ENCODE data around the gene MDH2.
"Not testable (repeated sequence)": the region's sequence is repeated elsewhere in the genome, so short reads cannot be mapped to it uniquely, and the experiment has no call there.

The MDH2 gene

DNA sequence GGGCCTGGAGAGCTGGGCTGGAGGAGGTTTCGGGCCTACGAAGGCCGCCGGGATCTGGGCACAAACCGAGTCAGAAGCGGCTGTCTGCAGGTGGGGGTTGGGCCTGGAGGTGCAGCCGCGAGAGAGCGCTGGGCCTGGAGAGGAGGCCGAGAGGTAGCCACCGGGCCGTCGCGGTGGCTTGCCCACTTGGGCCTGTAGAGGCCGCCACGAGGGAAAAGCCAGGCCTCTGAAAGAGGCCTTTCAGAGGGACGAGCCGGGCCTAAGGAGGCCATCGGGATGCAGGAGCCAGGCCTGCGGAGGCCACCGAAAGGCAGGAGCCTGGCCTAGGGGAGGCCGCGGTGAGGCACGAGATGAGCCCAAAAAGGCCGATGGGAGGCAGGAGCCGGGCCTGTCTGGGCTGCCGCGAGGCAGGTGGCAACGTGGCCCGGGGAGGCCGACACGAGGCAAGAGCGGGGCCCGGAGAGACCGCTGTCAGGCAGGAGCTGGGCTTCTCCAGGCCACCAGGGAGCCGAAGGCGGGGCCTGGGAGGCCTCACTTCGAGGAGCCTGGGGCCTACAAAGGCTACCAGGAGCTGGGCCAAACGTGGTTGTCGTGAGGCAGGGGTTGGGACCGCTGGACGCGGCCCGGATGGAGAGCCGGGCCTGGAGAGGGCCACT is 25.6 kb downstream of the MDH2 start:
- DNase-seq = no peak

DNA sequence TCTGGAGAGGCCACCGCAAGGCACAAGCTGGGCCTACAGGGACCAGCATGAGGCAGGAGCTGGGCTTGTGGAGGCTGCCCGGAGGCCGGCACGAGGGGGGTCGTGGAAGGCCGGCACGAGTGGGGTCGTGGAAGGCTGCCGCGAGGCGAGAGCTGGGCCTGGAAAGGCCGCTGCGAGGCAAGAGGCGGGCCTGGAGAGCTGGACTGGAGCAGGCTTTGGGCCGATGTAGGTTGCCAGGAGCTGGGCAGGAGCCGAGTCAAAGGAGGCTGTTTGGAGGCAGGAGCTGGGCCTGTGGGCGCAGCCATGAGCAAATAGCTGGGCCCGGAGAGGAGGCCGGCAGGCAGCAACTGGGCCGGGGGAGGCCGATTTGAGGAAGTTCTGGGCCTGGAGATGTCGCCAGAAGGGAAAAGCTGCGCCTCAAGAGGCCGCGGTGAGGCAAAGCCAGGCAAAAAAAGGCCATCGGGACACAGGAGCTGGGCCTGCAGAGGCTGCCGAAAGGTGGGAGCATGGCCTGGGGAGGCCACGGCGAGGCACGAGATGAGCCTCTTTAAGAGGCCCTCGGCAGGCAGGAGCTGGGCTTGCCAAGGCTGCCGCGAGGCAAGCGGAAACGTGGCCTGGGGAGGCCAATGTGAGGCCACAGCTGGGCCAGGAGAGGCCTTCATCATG is 26.5 kb downstream of the MDH2 start:
- no peak for DNase-seq

GRCh38 chr7:76074972-76075370 is 27.1 kb downstream of the MDH2 start:
- no peak for DNase-seq

DNA sequence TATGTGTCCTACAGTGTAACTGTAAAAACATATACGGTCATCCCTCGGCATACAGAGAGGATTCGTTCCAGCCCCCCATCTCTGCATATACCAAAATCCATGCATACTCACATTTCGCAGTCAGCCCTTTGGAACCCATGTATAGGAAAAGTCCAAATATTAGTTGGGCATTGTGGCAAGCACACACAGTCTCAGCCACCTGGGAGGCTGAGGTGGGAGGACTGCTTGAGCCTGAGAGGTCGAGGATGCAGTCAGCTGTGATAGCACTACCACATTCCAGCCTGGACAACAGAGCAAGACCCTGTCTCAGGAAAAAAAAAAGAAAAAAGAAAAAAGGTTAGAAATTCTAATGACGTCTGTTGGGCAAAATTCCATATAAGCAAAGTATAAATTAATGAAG is 29.1 kb downstream of the MDH2 start:
- no peak for DNase-seq

GRCh38 chr7:76077435-76077834 is 29.5 kb downstream of the MDH2 start:
- DNase-seq = no peak

DNA sequence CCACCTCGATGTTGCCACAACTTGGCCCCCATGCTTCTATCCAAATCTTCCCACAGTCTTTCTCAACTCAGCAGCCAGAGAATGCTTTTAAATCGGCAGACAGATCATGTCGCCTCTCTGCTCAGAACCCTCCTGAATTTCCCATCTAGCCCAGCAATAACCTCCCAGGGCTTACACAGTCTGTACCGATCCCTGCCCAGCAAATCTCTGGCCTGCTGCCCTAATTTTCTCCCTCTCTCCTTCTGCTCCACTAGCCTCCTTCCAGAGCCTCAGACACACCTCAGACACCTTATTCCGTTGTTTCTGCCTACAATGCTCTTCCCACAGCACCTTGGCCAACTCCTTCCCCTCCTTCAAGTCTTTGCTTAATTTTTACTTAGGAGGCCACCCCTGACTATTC is 32.3 kb downstream of the MDH2 start:
- DNase-seq = no peak

GRCh38 chr7:76084115-76084514 is 36.2 kb downstream of the MDH2 start:
- not testable (repeated sequence) for DNase-seq

DNA sequence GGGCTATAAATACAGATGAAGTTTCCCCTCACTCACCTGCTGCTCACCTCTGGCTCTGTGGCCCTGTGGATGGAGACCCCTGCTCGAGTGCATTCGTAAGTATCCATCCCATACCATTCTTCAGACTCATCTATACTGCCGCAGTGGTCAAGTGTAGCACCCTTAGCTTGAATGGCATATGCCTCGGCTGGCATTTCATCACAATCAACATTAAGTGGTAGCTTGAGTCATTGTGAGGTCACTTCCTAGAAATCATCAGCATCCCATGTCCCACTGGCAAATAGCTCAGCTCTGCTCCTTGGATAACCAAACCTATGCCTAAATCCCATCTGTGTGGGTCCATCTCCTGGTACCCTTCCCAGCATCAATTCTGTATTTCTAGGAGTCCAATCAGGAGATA is 38.2 kb downstream of the MDH2 start:
- no peak for DNase-seq

DNA sequence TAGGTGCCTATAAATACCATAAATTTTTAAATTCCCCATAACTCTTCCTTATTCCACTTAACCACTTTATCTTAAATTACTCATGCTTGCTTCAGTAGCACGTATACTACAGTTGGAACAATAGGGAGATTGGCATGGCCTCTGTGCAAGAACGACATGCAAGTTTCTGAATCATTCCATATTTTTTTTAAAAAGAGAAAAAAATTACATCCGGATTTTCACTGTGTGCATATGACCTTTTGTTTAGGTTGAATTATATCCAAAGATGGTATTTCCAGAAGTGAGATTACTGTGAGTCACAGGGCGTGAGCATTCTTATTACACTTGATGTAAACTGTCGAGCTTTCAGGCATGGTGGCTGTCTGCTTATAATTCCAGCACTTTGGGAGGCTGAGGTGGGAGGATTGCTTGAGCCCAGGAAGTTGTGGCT is 39.5 kb downstream of the MDH2 start:
- DNase-seq = not testable (repeated sequence)

- no peak for DNase-seq
Measured at GRCh38 chr7:76089865-76090475, 42.1 kb downstream of the MDH2 start.

DNA sequence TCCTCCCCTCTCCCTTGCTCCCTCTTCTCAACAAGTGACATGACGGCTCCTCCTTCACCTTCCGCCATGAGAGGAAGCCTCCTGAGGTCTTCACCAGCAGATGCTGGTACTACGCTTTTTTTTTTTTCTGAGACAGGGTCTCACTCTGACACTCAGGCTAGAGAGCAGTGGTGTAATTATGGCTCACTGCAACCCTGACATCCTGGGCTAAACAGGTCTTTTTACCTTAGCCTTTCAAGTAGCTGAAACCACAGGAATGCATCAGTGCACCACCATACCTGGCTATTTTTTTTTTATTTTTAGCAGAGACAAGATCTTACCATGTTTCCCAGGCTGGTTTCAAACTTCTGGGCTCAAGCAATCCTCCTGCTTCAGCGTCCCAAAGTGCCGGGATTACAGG is 43.6 kb downstream of the MDH2 start:
- no peak for DNase-seq

DNA sequence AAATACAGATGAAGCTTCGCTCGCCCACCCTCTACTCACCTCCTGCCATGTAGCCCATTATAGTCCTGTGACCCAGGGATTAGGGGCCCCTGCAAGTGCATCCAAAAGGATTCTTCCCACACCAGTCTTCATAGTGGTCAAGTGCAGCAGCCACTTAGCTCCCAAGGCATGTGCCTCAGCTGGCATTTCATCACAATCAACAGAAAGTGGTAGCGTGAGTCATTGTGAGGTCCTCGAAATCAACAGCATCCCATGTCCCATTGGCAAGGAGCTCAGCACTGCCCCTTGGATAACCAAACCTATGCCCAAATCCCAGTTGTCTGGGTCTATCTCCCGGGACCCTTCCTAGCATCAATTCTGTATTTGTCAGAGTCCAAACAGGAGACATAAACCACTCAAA is 45.6 kb downstream of the MDH2 start:
- not testable (repeated sequence) for DNase-seq

DNA sequence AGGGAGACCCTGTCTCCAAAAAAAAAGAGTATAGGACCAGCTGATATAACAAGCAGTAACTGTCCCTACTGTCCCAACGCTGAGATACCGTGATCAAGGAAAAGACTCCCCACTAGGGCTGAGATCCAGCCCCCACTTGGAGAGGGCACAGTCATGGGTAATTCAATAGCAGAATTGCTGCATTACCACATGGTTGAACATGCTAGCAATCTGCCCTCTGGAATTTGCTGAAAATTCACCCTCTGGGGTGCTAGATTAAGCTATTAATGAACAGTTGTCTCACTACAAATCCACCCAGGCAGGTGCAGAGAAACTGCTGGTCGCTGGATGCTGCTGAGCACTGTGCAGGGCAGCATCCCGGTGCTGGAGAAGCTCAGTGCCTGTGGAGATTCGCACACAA is 46.4 kb downstream of the MDH2 start:
- DNase-seq = not testable (repeated sequence)

DNA sequence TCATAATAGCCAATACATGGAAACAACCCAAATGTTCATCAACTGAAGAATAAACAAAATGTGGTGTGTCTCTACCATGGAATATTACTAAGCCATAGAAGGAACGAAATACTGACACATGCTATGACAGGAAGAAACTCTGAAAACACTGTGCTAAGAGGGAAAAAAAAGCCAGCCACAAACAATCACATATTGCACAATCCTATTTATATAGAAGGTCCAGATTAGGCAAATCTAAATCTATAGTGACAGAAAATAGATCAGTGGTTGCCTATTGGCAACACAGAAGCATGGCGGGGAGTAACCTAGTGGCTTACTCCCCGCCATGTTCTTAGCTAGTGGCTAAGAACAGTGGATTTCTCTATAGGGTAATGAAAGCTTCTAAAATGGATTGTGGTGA is 48.0 kb downstream of the MDH2 start:
- DNase-seq = no peak

- DNase-seq = not testable (repeated sequence)
Measured at GRCh38 chr7:76101693-76102437, 54.0 kb downstream of the MDH2 start.

- DNase-seq = not testable (repeated sequence)
Measured at GRCh38 chr7:76103788-76104187, 55.9 kb downstream of the MDH2 start.

DNA sequence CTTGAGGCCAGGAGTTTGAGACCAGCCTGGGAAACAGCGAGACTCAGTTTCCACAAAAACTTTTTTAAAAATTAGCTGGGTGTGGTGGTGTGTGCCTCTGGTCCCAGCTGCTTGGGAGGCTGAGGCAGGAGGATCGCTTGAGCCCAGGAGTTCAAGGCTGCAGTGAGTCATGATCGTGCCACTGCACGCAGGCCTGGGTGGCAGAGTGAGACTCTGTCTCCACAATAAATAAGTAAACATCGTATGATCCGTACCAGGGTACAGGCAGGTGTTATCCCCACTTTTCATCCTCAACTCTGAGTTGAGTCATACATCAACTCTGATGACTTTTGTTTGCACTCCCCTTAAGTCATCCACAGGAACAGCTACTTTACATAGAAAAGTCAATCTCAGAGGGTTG is 58.2 kb downstream of the MDH2 start:
- DNase-seq = not testable (repeated sequence)

DNA sequence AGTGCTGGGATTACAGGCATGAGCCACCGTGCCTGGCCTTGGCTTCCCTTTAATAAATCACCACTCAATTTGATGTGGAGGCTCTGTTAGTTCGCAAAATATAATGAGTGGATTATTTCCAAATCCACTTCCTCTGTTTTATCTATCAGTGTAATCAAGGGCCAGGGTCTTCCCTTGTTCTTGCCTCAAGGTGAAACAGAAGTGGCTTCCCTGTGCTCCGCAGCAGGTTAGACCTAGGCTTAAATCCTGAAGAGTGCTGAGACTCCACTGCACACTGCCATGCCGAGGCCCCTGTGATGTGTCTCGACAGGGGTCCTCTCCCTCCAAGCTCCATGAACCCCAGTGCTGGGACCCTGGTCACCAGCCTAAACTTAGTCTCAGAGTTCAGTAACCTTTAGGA is 59.0 kb downstream of the MDH2 start:
- DNase-seq = no peak

DNA sequence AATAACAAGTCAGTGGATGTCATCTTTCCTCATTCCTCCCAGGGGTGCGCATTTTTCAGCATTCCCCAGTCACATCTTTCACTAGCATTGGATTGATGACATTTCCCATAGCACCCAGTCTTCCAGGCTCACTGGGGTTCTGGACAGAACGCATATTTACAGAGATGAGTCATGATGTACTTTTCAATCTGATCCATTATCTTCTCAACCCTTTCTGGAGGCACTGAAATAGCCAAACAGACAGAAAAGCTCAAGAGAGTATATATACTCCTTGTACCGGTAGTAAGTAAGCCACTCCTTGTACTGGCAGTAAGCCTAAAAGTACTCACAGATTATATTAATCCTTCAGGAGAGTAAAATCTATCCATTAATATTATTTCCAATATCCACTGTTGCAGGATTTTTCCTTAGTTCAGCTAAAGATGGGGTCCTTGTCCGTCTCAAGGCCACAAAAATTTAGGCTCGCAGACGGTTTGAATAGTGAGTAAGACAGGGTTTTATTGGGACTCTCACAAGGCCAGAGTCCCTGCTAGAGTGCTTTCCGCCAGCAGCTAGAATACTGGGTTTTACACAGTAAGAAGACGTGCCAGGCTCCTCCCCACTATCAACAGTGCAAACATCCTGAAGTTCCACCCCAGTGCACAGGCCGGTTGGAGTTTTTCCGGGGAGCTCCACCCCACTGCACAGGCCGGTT is 60.8 kb downstream of the MDH2 start:
- DNase-seq = no peak

GRCh38 chr7:76113042-76113630 is 65.2 kb downstream of the MDH2 start:
- not testable (repeated sequence) for DNase-seq

- not testable (repeated sequence) for DNase-seq
Measured at GRCh38 chr7:76114742-76115141, 66.8 kb downstream of the MDH2 start.
